Inferior parietal cortex (tissue), 1 donor: ENCODE results near the gene EEF1AKMT3.

ENCODE experiments used
- DNase-seq: peaks from one replicate; pipeline ENCODE4 v3.0.0-alpha.2; 2016; ENCODE audit errors: extremely low spot score

The EEF1AKMT3 gene

DNA sequence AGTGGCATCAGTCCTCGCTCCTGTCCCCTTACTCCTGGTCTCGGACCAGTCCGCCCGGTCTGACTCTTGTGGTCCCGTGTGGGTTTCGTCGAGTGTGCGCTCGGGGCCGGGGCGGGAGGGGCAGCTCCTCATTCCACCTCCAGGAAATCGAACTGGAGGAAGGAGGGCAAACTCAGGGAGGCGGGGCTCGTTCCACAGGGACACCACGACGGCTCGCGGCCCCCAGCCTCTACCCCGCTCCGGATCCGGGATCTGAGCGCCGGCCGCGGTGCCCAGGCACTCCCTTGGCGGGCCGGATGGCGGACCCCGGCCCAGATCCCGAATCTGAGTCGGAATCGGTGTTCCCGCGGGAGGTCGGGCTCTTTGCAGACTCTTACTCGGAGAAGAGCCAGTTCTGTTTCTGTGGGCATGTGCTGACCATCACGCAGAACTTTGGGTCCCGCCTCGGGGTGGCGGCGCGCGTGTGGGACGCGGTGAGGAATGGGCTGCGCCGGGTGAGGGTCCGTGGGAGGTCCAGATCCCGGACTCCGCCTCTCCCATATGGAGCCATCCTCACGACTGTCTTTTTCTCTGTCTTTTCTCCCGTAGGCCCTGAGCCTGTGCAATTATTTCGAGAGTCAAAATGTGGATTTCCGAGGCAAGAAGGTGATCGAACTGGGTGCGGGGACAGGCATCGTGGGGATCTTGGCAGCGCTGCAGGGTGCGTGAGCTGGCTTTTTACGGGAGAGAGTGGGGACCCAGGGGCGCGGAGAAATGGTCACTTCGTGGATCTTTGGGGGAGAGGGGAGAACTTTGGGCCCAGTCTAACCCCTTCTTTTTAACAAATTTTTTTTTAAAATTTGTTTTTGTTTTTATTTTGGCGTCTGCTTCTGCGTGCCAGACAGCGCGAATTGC is at the start of gene EEF1AKMT3:
TSS of gene EEF1AKMT3 (plus strand) at position 186 of the 894 bp plus-strand sequence. CDS start at position 297, 111 bp downstream.
- DNase-seq = no peak

DNA sequence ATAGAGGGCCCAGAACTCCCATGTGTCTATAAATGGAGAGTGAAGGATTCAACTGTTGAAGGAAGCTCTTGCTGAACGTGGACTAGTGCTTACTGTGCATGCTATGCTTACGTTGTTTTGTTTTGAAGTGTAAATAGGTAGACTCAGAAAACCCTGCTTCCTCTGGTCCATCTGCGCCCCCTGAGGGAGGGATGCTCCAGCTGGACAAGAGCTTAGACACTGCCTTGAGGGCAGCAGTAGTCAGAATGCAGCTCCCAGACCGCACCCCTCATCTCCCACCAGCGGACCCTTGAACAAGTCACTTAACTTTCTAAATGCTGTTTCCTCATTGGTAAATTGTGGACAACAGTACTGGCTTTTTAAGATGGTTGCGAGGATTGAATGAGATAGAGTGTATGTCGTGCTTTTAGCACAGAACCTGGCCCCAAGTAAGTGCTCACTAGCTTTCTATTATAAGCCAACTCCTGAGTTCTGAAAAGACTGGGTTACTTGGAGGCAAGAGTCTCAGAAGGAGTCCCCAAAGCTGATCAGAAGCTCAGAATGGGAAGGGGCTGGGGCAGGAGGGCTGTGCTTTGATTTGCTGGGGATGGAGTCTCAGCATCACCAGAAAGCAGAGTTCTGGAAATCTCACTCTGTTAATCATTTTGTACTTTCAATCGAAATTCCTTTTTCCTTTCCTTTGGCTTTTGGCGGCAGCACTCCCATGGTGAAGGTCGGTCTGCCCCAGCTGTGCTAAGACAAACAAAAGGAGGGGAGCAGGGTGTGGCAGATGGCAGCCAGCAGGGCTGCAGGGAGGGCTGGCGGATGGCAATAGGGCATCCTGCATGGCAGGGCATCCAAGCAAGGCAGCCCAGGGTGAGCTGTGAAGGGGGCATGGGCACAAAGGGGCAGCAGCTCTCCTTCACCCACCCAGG is 49.4 kb upstream of the EEF1AKMT3 start:
- no peak for DNase-seq

DNA sequence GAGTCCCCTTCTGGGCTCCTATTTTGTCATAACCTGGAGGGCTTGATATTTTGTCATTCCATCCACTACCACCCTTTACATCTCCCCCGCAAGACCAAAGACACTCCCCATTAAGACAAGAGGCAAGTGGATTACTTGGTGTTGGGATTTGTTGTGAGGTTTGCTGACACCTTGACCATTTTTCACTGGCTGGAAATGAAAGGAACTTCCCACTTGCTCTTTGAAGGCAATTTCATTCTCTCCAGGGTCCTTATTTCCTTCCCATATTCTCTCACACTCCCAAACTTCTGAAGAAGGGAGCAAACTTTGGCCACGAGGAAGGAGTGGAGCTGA is 48.8 kb upstream of the EEF1AKMT3 start:
- DNase-seq = no peak

DNA sequence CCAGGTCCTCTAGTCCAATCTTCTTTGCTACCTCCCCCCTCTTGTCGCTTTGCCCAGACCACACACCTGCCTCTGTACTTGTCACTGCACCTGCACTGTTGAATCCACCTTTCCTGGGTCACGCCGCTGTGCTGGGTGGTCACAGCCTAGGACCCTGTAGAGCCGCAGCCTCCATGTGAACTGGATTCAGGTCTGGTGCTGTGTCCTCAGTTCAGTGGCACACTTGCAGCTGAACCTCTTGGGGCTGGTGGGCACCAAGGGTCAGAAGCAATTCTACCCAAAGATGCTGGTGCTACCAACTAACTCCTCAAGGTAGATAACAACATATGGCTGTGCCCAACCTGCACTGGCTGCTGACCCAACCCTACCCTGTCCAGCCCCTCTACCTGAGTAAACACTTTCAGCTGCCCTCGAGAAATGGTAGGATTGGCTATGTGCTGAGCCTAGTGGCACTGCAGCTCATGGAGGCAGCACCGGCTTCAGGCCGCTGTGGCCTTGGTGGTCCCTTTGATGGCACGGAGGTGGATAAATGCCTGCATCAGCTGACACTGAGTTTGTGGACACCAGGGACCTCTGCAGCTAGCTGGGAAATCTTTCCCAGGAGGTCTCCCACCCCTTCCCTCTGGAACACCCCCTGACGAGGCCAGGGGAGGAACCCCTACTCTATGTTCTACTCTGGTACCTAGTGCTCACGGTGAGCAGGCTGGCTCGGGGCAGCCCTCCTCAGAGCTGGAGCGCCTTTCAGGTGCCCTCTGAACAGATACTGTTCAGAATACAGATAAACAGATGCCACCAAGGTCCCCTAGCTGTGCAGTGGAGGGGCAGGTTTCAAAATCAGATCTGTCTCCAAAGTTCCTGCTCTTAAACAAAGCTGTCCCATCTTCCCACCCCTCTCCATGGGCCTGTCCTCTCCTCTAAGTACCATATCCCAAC is 48.1 kb upstream of the EEF1AKMT3 start:
- DNase-seq = no peak

DNA sequence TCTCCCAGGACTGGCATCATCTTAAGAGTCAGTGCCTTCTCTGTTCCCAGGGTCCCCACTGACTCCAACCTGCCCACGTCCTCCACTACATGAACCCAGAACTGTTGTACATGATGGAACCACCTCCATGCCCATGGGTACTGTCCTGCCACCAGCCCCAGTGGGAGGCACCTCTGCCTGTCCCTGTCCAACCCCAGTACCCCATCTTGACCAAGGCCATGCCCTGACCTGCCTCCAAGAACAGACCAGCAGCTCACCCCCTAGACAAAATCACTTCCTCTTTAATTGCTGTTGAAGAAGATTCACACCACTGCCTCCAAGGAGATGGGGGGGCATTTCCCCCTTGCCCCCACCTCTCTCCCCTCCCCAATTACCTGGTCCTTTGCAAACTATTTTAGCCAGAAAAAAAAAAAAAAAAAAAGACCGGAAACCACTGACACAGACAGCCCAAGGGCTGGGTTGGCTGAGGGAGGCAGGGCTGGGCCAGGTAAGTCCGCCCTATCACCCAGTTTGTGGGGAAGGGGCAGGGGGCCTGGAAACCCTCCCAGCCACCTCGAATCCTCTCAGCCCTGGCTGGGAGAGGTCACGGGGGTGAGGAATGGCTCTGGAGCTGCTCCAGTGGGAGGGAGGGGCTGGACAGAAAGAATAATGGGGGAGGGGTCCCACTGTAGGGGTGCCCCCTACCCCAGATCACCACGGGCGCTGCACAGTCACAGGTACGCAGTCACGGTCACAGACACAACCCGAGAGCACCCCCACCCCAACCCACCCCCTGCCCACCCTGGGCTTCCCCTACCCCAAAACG is 47.3 kb upstream of the EEF1AKMT3 start:
- no peak for DNase-seq

DNA sequence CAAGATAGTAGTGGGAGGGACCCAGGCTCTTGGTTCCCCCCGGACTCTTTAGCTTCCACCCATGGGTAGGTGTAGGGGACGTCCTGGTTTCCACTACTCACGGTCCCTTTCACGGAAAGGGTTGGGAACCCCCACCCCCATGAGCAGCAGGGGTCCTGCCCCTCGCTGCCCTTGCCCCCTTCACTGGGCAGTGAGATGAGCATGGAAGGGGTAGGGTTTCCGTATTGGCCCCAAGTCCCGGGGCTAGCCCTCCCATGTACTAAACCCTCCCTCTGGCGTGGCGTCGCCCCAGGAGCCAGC is 46.6 kb upstream of the EEF1AKMT3 start:
- DNase-seq = no peak

DNA sequence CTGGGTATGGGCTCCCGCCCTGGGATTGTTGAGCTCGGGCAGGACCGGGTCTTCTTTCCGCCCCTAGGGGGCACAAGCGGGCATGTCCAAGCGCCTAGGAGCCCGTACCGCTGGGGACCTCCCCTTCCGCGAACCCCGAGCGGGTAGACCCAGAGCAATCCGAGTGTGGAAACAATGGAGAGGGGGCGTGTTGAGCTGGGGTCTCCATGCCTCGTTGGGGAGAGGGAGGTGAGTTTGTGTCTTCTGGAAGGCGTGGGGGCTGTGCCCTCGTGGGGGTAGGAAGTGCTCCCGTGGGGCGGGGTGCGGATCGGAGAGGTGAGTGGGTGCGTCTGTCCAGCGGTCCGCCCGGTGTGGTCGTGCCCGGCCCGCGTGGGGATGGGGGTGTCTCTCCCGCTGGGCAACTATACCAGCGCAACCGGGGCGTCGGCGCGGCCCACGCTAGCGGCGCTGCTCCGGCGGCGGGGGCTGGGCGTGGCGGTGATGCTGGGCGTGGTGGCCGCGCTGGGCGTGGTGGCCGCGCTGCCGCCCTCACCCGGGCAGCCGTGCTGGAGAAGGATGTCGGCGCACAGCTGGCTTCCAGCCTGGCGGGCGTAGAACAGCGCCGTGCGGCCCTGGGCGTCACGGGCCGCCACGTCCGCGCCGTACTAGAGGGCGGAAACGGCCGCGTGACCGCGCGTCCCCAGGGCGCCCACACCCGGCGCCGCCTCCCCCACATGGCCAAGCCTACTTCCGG is 46.1 kb upstream of the EEF1AKMT3 start:
- DNase-seq = no peak

DNA sequence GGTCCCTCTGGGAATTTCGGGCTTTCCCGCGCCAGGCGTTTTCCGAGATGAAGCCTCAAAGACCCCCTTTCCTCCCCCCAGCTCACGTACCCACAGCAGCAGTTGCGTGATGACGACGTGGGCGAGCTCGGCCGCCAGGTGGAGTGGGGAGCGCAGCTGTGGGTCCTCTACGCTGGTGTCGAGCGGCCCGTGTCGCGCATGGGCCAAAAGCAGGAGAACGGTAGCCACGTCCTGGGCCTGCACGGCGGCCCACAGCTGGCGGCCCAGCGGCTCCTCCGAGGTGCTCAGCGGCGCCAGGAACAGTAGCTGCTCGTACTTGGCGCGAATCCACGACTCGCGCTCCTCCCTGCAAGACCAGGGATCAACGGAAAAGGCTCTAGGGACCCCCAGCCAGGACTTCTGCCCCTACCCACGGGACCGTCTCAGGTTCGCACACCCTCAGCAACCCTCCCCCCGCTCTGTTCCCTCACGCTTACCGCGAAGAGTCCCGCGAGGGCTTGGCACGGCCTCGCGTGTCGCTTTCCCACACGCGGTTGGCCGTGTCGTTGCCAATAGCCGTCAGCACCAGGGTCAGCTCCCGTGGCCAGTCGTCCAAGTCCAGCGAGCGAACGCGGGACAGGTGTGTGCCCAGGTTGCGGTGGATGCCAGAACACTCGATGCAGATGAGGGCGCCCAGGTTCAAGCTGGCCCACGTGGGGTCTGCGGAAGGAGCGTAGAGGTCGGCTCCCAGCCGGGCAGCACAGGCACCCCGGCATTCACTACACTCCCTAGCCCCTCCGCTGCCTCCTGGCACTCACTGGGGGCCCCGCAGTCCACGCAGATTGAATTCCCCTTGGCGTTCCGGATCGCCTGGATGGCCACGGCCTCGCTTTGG is 45.3 kb upstream of the EEF1AKMT3 start:
- DNase-seq = no peak

DNA sequence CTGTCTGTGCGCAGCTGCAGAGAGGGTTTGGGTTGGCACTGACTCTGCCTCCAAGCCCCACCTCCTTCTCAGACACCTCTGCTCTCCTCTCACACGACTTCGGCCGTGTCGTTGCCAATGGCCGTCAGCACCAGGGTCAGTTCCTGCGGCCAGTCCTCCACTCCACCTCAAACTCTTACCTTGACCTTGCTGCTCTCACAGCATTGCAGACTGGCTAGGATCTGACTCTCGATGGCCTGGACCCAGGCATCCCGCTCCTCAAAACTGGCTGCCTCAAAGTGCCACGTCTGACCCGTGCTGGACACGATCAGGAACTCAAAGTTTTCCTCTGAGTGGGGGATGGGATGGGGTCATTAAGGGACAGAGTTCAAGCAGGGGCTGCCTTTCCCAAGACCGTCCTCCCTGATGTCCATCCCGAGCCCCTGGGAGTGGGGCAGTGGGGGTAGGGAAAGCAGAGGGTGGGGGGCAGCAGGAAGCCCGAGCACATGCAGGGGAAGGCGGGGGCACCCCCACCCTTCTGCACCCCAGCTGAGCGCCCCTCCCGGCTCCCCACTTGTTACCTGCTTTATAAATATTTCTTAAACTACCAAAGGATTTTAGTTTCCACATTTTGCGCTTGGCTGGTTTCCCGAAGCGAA is 44.5 kb upstream of the EEF1AKMT3 start:
- no peak for DNase-seq

DNA sequence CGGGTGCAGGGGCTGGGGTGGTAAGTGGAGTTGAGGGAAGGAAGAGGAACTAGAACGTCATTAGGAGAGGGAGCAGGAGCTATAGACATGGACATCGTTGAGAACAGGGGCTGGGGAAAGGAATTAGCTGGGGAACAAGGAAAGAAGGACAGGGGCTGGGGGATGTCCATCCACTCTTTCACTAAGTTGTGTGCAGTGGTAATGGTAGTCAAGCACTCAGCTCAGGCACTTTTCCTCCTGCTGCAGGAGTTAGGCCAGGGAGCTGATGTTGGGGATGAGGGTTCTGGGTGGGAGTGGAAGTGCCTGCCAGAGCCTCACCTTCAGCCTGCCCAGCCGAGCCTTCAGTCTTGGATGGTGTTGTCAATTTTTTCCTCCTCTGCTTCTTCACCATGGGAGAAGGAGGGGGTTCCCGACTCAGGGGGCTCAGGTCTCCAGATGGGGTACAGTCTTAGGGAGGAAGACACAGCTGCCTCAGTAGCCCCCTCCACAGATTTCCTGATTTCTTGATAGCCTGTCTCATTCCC is 43.0 kb upstream of the EEF1AKMT3 start:
- DNase-seq = no peak

DNA sequence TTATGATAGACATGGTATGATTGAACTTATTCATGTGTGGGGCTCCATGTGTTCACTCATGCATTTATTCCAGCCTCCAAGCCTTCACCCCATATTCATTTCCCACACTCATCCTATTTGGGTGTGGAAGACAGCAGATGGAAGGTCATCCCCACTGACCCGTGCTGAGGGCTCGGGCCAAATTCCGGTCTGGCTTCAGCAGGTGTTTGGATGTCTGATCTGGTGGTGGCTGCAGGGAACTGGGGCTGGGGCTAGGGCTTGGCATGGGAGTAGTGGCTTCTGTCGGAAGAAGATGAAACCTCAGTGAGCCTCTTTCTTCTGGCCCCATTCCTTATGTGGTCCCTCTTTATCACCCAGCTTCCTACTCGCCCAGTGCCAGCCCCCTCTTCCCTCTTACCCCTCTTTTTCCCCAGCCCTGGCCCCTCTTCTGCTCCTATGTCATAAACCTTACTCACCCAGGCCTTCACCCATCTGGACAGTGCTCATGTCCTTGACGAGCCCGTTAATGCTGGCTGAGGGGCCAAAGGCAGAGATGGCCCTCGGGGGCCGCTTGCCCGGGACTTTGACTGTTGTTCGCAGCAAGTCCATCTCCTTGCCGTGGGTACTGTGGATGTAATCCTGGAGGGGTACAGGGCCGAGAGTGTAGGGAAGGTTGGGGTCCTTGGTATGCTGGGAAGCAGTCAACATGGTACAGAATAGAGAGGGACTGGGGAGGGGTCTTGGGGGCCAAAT is 41.9 kb upstream of the EEF1AKMT3 start:
- no peak for DNase-seq

DNA sequence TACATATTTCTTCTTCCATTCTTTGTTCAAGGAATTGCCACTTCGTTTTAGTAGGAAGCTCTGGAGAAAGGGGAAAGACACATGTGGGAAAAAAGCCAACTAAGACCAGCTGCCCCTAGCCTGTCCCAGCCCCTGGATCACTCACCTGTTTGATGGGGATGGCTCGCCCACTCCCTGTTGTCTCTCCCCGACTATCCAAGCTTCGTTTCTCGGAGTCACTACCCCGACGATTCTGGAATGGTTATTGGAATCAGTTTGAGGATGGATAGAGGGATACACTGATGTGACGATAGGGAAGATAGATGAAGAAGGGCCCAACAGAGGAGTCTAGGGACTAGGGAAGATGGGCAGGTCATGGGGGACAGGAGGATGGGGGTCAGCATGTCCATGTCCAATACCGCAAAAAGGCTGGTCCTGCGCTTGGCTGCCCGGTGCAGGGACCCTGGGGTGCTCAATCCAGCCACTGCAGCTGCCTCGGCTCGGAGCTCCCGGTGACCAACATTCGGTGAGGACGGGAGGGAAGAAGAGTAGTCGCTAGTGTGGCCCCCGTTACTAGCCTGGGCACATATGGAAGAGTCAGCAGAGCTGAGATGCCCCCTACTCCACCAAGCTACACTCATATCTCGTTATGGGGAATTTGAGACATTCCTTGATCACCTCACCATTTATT is 40.9 kb upstream of the EEF1AKMT3 start:
- DNase-seq = no peak

DNA sequence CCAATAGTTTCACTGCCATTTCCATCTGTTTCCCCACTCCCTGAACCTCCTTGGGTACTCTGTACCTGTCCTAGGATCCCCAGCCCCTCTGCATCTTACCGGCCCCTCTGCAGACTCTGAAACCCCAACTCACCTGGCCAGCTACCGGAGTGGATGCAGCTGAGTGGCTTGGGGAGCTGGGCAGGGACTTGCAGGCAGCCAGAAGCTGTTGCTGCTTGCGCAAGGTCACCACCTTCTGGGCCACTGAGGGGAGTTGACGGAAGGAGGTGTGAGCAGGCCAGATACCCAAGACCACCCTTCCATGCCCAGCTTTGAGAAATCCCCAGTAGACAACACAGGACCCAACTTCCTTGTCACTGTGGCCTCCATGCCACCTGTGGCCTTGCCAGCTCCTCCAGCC is 40.1 kb upstream of the EEF1AKMT3 start:
- no peak for DNase-seq

DNA sequence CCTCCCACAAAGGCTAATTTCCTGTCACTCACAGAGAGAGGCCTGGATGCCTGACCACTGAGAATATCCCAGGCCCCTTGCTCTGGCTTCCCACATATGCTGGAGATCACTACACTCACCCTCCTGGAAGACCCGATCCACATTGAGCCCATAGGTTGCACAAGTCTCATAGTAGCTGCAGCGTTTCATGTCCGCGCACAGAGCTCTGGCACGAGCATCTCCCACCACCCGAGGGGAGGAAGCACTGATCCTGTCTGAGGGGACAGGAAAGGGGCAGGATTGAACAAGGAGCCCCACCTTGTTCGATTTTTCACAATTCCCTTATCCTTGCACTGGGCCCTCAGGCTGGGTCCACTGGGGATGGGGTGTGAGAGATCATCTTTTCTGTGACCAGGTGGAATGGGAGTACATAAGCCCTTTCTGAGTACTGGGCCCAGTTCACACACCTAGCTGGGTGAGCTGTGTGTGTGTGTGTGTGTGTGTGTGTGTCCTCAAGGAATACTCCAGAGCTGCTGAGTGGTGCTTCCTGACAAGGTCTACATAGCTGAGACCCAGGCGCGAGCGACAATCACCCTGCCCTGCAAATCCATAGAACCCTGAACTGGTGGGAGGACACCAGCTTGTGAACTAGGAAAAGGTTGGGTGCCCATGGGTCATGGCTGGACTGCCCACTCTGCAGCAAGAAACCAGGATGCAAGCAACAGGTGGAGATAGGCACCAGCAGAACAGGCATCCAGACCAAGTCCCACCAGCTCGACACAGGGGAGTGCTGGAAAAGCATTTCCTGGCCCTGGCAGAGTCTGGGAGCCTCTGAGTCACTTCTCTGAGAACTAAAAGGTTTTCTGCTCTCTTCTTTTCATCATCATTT is 39.5 kb upstream of the EEF1AKMT3 start:
- no peak for DNase-seq

DNA sequence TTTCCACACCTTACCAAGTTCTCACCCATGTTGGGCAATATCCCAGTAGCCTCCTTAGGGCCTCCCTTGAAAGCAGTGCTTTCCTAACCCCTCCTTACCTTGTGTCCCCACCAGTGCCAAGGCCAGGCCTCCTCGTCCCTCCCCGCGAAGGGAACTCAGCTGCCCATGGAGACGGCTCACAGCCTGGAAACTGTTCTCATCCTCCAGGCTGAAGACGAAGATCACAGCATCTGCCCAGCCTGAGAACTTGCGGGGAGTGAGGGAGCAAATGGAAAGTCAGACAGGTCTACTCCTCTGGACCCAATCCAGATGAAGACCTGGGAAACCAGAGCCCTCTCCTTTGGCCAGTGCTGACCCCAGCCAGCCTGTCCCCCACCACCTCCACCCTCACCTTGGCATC is 38.5 kb upstream of the EEF1AKMT3 start:
- DNase-seq = no peak

DNA sequence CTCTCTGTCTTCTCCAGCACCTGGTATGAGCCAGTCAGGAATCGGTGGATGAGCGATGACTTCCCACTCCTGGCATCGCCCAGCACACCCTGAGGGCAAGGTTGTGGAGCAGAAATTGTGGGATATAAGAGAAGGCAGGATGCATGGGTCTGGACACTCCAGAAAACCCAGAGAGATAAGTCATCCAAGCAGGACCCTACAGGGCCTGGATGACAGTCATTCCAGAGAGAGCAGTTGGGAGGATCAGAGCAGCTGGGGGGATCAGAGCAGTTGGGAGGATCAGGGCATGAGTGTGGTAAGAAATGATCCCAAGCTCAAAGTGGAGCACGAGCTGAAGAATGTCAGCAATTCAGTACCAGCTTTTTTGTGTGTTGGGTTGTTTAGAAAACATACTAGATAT is 37.8 kb upstream of the EEF1AKMT3 start:
- DNase-seq = no peak
